Renal pelvis (tissue), 12 donors: ENCODE results near the gene ZNF736. TPM values are rescaled to one million over a fixed set of nuclear protein-coding genes. Genes with fewer than 3 reads are reported as not detected.
"Not testable (repeated sequence)": the region's sequence is repeated elsewhere in the genome, so short reads cannot be mapped to it uniquely, and the experiment has no call there.

Experiments used
- DNase-seq: peaks from one replicate; pipeline ENCODE4 v3.0.0-alpha.2; 2013
- long read RNA-seq, 16 experiments: transcript quantifications; one replicate each; lab custom pipeline, GENCODE V29; 2026
- polyA plus RNA-seq, 3 donors: library from polyadenylated mRNA; unstranded; fragments of 120-200 nt; gene quantifications; one replicate each; pipeline ENCODE4 v1.2.1, GENCODE V29; 2013; ENCODE audit not compliant: insufficient read length in 3 of 3

Gene ZNF736
- 10 to 100 TPM; 16.1 to 27.8 (median 23.5) TPM for polyA plus RNA-seq
- long read RNA-seq, donor 1, partial matches to known transcripts, result 0 of 7 reads
- long read RNA-seq, donor 1, other reads (novel, unspliced or antisense), result 0 of 7 reads
- long read RNA-seq, donor 2, result 0 reads
- long read RNA-seq, donor 3, partial matches to known transcripts, result 0 of 1 reads
- long read RNA-seq, donor 3, other reads (novel, unspliced or antisense), result 0 of 1 reads
- long read RNA-seq, donor 4, partial matches to known transcripts, result 0 of 6 reads
- long read RNA-seq, donor 4, other reads (novel, unspliced or antisense), result 0 of 6 reads
- long read RNA-seq, donor 5, full-length matches to known transcripts, result 2 of 2 reads
- long read RNA-seq, donor 5, partial matches to known transcripts, result 0 of 2 reads
- long read RNA-seq, donor 5, other reads (novel, unspliced or antisense), result 0 of 2 reads
- long read RNA-seq, donor 6, full-length matches to known transcripts, result 7 of 7 reads
- long read RNA-seq, donor 6, partial matches to known transcripts, result 0 of 7 reads
- long read RNA-seq, donor 6, other reads (novel, unspliced or antisense), result 0 of 7 reads
- long read RNA-seq, donor 7, full-length matches to known transcripts, result 4 of 4 reads
- long read RNA-seq, donor 7, partial matches to known transcripts, result 0 of 4 reads
- long read RNA-seq, donor 7, other reads (novel, unspliced or antisense), result 0 of 4 reads
- long read RNA-seq, donor 8, full-length matches to known transcripts, result 3 of 3 reads
- long read RNA-seq, donor 8, partial matches to known transcripts, result 0 of 3 reads
- long read RNA-seq, donor 8, other reads (novel, unspliced or antisense), result 0 of 3 reads
- long read RNA-seq, donor 9, partial matches to known transcripts, result 0 of 1 reads
- long read RNA-seq, donor 9, other reads (novel, unspliced or antisense), result 0 of 1 reads
- long read RNA-seq, donor 10, full-length matches to known transcripts, result 6 of 6 reads
- long read RNA-seq, donor 10, partial matches to known transcripts, result 0 of 6 reads
- long read RNA-seq, donor 10, other reads (novel, unspliced or antisense), result 0 of 6 reads
- long read RNA-seq, donor 11, result 0 reads
- long read RNA-seq, donor 12, full-length matches to known transcripts, result 7 of 7 reads
- long read RNA-seq, donor 12, partial matches to known transcripts, result 0 of 7 reads
- long read RNA-seq, donor 12, other reads (novel, unspliced or antisense), result 0 of 7 reads
- long read RNA-seq, donor 13, full-length matches to known transcripts, result 3 of 3 reads
- long read RNA-seq, donor 13, partial matches to known transcripts, result 0 of 3 reads
- long read RNA-seq, donor 13, other reads (novel, unspliced or antisense), result 0 of 3 reads
- long read RNA-seq, donor 14, full-length matches to known transcripts, result 5 of 5 reads
- long read RNA-seq, donor 14, partial matches to known transcripts, result 0 of 5 reads
- long read RNA-seq, donor 14, other reads (novel, unspliced or antisense), result 0 of 5 reads
- long read RNA-seq, donor 15, partial matches to known transcripts, result 0 of 1 reads
- long read RNA-seq, donor 15, other reads (novel, unspliced or antisense), result 0 of 1 reads
- long read RNA-seq, donor 16, full-length matches to known transcripts, result 4 of 4 reads
- long read RNA-seq, donor 16, partial matches to known transcripts, result 0 of 4 reads
- long read RNA-seq, donor 16, other reads (novel, unspliced or antisense), result 0 of 4 reads

DNA sequence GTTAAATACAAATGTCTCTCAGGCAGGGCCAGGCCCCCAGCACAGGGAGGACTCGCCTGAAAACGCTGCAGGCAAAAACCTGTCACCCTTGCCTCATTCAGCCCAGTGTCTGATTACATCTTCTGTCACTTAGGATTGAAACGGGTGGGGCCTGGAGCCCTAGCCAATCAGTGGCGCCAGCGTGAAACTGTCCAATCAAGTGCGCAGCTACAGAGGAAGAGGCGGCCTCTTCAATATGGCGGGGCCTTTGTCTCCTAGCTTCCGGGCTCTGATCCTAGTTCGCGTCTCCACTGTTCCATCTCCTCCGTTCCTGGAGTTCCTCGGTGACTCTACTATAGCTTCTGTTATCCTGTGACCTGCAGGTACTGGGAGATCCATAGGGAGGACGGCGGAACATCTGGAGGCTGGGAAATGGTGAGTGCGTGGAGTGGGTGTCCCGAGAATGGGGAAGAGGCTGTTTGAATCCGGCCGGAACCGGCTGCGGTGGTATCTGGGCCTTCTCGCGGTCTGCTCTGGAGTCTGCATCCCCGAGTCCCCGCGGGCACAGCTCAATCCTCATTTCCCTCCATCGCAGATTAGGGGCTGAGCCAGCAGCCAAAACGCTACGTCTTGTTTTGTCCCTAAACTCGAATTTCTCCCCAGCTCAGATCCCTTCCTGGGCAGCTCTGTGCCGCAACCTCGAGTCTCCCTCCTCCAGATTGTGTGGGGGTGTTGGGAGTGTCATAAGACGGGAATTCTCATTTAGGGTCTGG lies at the start of gene ZNF736:
ZNF736 (plus strand) TSS at position 222 of the 752 bp plus-strand sequence; CDS start at position 412, 190 bp downstream.
- peak; percentile 94 for DNase-seq

DNA sequence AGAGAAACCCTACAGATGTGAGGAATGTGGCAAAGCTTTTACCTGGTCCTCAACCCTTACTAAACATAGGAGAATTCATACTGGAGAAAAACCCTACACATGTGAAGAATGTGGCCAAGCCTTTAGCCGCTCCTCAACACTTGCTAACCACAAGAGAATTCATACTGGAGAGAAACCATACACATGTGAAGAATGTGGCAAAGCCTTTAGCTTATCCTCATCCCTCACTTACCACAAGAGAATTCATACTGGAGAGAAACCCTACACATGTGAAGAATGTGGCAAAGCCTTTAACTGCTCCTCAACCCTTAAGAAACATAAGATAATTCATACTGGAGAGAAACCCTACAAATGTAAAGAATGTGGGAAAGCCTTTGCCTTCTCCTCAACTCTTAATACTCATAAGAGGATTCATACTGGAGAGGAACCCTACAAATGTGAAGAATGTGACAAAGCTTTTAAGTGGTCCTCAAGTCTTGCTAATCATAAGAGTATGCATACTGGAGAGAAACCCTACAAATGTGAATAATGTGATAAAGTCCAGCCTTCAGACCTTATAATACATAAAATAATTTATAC lies 47.3 kb upstream of the ZNF736 start:
- no peak for DNase-seq

GRCh38 chr7:64277630-64278029 lies 36.1 kb upstream of the ZNF736 start:
- no peak for DNase-seq

DNA sequence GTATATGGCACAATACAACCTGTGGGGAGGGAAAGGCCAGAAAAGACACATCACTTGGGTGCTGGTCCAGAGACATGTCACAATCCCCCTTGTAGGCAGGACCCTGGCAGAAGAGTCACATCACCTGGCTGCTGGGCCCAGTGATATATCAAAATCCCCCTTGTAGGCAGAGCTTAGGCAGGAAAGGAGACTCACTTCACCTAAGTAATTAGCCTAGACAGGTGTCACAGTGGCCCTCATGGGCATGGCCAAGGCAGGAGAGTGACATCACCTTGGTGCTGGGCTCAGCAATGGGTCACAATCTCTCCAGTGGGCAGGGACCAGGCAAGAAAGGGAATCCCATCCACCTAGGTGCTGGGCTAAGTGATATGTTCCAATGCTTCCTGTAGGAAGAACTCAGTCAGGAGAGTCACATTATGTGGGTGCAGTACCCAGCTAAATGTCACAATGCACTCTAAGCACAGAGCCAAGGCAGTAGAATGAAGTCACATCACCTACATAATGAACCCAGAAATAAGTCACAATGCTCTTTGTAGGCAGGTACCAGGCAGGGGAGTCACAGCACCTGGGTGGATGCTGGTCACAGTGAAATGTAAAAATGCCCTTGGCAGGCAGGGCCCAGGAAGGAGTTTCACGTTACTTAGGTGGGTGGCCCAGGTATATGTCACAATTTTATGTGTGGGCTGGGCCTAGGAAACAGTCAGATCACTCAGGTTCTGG lies 18.9 kb upstream of the ZNF736 start:
- DNase-seq, result no peak

DNA sequence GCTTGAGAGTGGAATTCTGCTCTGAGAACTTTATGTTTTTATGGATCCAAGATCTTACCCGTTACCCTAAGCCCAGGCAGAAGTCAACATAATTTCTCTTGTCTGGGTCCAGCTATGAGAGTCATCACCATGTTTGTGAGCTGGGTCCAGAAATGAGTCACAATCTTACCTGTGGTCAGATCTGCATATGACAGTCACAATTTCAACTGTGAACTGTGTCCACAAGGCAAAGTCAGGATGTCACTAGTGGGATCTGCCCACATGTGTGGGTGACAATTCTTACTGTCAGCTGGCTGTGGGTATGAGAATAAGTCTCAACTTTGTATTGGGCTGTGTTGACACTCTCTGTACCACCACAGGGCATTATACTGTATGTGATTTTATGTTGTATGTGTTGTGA lies 16.3 kb upstream of the ZNF736 start:
- DNase-seq, result not testable (repeated sequence)

DNA sequence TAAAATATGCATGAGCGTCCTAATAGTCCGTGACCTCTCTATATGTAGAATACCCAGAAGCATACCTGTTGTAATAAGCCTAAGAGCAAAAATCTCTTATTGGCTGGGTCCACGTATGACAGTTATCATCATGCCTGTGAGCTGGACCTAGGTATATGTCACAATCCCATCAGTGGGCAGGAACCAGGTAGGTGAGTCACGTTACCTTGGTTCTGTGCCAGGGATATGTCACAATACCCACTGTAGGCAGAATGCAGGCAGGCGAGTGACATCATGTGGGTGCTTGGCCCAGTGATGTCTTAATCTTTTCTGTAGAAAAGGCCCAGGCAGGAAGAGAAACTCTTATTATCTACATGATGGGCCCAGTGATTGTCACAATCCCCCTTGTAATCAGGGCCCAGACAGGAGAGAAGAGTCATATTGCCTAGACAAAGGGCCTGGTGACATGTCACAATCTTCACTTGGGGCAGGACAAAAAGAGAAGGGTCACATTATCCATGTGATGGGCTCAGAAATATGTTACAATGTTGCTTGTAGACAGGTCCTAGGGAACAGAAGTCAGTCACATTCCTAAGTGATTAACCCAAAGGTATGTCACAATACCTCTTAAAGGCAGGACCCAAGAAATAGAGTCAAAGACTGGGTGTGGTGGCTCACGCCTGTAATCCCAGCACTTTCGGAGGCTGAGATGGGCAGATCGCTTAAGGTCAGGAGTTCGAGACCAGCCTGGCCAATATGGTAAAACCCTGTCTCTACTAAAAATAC lies 12.9 kb upstream of the ZNF736 start:
- no peak for DNase-seq

GRCh38 chr7:64307254-64308015 lies 6.3 kb upstream of the ZNF736 start:
- peak; percentile 93 for DNase-seq

DNA sequence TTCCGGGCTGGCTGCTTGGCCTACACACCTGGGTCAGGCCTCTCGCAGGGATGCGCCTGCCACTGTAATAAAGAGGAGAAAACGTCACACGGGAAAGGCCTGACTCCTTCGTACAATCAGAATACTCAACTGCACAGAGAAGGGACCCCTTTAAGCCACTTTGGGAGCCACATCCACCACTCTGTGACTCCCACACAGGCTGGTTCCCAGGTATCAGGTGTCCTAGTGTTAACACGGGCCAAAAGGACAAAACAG lies 5.8 kb upstream of the ZNF736 start:
- DNase-seq, result no peak

- no peak for DNase-seq
These were observed 3.3 kb upstream of the ZNF736 start for GRCh38 chr7:64310426-64310825.

DNA sequence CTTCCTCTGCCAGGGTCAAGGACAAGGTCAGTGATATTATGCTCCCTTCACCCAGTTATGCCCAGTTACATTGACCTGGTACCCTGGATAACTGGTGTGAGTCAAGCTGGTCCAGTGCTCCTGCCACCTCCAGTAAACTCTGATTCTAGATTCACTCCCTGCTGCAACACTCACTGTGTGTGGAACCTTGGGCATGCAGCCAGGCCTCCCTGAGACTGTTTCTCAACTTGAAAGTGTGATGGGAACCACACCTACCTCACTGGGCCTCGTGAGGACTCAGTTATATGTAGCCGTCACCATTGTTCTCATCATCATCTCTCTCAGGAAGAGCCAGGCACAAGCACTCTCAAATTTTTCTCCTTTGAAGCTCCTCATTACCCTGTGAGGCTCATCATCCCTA lies 935 bp upstream of the ZNF736 start:
- DNase-seq, result no peak

DNA sequence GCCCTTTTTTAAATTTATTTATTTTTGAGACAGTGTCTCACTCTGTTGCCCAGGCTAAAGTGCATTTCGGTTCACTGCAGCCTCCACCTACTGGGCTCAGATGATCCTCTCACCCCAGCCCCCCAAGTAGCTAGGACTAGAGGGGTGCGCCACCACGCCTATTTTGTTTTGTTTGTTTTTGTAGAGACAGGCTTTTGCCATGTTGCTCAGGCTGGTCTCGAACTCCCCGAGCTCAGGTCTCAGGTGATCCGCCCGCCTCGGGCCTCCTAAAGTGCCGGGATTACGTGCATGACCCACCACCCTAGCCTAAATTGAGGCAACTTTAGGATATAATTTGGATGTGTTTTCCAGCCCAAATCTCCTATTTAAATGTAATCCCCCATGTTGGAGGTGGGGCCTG lies 805 bp downstream of the ZNF736 start:
- no peak for DNase-seq

- DNase-seq, result not testable (repeated sequence)
These were observed 2.4 kb downstream of the ZNF736 start for GRCh38 chr7:64316031-64316742.

DNA sequence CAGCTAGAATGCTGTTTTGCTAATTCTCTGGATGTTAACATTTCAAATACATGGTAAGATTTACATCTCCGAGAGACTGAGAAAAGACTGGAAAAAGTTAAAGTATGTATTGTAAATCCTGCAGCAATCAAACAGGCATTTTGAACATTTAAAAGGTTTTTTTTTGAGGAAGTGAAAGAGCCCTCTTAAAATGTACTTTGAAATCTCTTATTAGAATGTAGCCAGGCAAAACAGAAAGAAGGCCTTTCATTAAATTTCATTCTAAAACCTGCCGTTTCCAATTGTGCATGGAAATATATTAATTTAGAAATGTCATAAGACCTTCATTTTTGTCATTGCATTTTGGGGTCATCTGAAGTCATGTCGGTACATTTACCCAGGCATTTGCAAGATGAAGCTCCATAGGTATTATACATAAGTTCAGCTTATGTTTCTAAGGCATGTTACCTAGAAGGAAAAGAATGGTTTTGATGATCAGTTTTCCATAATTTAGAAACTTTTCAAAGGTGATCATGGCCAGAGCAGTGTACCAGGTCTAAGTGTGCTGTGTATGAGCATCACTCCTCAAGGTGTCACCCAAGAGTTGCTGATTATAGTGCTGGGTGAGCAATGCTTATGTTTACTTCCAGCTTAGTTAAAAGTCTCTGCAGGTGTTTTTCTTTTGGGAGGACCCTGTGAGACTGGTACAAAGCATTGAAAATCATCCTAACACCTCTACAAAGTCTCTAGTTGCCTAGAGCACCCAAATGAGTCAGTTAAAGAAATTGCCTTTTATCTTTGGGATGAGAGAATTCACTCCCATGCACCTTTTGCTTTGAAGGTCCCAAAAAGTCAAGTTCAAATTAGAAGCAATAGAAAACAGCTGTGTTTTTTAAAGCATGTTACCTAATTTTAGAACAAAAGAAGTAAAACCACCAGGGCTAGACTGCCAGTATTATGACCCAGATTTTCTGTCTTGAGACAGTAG lies 7.1 kb downstream of the ZNF736 start:
- no peak for DNase-seq

DNA sequence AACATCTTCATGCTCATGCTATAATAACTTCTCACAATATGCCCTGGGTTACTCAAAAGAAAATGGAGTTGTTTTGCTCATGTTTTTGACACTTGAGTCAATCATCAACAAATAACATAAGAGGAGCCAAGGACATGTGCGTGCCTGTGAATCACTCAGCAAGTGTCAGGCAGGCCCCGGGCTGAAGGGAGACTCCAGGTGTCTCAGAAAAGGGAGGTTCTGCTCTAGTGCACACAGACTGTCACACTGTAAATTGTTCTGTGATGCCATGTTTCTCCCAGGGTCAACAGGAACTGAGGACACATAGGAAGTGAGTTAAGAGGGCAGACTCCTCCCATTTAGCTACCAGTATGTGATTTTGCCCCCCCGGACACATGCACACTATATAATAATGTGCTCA lies 10.4 kb downstream of the ZNF736 start:
- DNase-seq, result not testable (repeated sequence)

DNA sequence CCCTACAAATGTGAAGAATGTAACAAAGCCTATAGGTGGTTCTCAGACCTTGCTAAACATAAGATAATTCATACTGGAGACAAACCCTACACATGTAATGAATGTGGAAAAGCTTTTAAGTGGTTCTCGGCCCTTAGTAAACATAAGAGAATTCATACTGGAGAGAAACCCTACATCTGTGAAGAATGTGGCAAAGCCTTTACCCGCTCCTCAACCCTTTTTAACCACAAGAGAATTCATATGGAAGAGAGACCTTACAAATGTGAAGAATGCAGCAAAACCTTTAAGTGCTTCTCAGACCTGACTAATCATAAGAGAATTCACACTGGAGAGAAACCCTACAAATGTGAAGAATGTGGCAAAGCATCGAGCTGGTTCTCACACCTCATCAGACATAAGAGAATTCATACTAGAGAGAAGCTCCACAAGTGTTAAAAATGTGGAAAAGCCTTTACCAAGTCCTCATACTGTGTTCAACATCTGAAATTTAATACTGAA lies 35.0 kb downstream of the ZNF736 start:
- DNase-seq, result not testable (repeated sequence)

GRCh38 chr7:64359543-64359942 lies 45.8 kb downstream of the ZNF736 start:
- no peak for DNase-seq
